NB4 (cell line): Measurements from ENCODE around the gene ERCC5.
A peak's percentile ranks its signal among the peaks of the same experiment; 100 is the strongest.

ENCODE experiments used
- DNase-seq: peaks from one replicate; pipeline ENCODE4 v3.0.0; 2010; ENCODE audit warnings: low read depth
- H3K4me3 ChIP-seq: one replicate; pipeline ENCODE4 v1.5.1; 2011; ENCODE audit warnings: mild to moderate bottlenecking, low read depth, low read length, moderate library complexity
- CTCF ChIP-seq: IDR thresholded peaks from one replicate; pipeline ENCODE4 v1.5.1; 2012; ENCODE audit warnings: low read depth, low read length
- MAX ChIP-seq: IDR thresholded peaks from 2 replicates; pipeline ENCODE4 v1.6.1; 2011; ENCODE audit warnings: low read depth, low read length
- MYC ChIP-seq: IDR thresholded peaks from 2 replicates; pipeline ENCODE4 v1.6.1; 2011; ENCODE audit warnings: low read depth, low read length
- POLR2A ChIP-seq: IDR thresholded peaks from 2 replicates; pipeline ENCODE4 v1.6.1; 2011; ENCODE audit warnings: mild to moderate bottlenecking; ENCODE audit not compliant: insufficient read length; ENCODE audit errors: extremely low read depth

The ERCC5 gene

GRCh38 chr13:102817241-102817640 lies 28.6 kb upstream of the ERCC5 start:
- DNase-seq, result no peak
- H3K4me3 ChIP-seq, result no peak overlapping the region
- no peak for TF ChIP-seq MAX
- no peak for TF ChIP-seq MYC
- no peak for TF ChIP-seq POLR2A
- TF ChIP-seq CTCF, result no peak

GRCh38 chr13:102817907-102818306 lies 27.9 kb upstream of the ERCC5 start:
- no peak for DNase-seq
- no peak overlapping the region for H3K4me3 ChIP-seq
- TF ChIP-seq CTCF, result no peak
- TF ChIP-seq POLR2A, result no peak
- TF ChIP-seq MAX, result no peak
- TF ChIP-seq MYC, result no peak

- no peak overlapping the region for H3K4me3 ChIP-seq
- no peak for DNase-seq
- TF ChIP-seq POLR2A, result no peak
Measured at GRCh38 chr13:102825400-102825799, 20.4 kb upstream of the ERCC5 start.

GRCh38 chr13:102825921-102826706 lies 19.7 kb upstream of the ERCC5 start:
- H3K4me3 ChIP-seq, result no peak overlapping the region
- peak; percentile 40 for DNase-seq
- TF ChIP-seq MAX, result no peak
- TF ChIP-seq CTCF, result no peak
- no peak for TF ChIP-seq MYC
- no peak for TF ChIP-seq POLR2A

GRCh38 chr13:102830646-102831045 lies 15.2 kb upstream of the ERCC5 start:
- H3K4me3 ChIP-seq, result no peak overlapping the region
- no peak for DNase-seq

More at GRCh38 chr13:102830646-102831045, 15.2 kb upstream of the ERCC5 start:
- no peak for TF ChIP-seq MYC
- no peak for TF ChIP-seq CTCF
- no peak for TF ChIP-seq MAX
- no peak for TF ChIP-seq POLR2A
